ENCODE results near the gene ZBED5. TPM values are rescaled to one million over a fixed set of nuclear protein-coding genes. Genes with fewer than 3 reads are reported as not detected.

The ZBED5 gene
- total and polyA plus RNA-seq, 11 donors = 22.5 to 49.1 (median 37.8) TPM

GRCh38 chr11:10813945-10814344 lies 43.9 kb downstream of the ZBED5 start:
- DNase-seq = no peak
- Histone ChIP-seq H3K4me3 (no peak overlapping the region), H3K36me3 (no peaks in the 10 kb centered on the region), H3K27me3 (no peaks in the 10 kb centered on the region), H3K27ac (no peak overlapping the region), H3K4me1 (peaks cover 0 to 9% (median 6%) of the 10 kb centered on the region in 12 donors), H3K9me3 (no peaks in the 10 kb centered on the region)
- TF ChIP-seq CTCF (IDR thresholded peaks at IDR 0.05) (no peak), POLR2A (IDR thresholded peaks at IDR 0.05) (no peak)
- intact Hi-C loops (cut with DNase I) = loop anchor here in 2 of 10 donors (5.0 kb wide), 2 partner anchors 38 to 627 kb away; no protein-coding TSS in a partner anchor
- ATAC-seq = no peak

GRCh38 chr11:10809373-10810160 lies 48.3 kb downstream of the ZBED5 start:
- no peak for TF ChIP-seq POLR2A (IDR thresholded peaks at IDR 0.05)
- no peak for TF ChIP-seq CTCF (IDR thresholded peaks at IDR 0.05)
- peak; percentile 1 to 33 (median 22) for ATAC-seq
- Histone ChIP-seq H3K4me3 (peak overlapping the region; percentile 42 to 99 (median 93)), H3K4me1 (peaks cover 15 to 38% (median 32%) of the 10 kb centered on the region in 12 donors), H3K36me3 (peaks cover 0 to 30% (median 26%) of the 10 kb centered on the region in 9 donors), H3K27ac (peak overlapping the region; percentile 94 to 100 (median 98)), H3K27me3 (no peaks in the 10 kb centered on the region), H3K9me3 (no peaks in the 10 kb centered on the region)
- intact Hi-C loops (cut with DNase I) = loop anchor here (1.0 to 10.0 kb wide), 15 partner anchors 37 to 1035 kb away; partner anchors contain the start of genes ZBED5 (in 4 of the 10), CTR9 (in 1 of the 10) and USP47 (in 1 of the 10)
- DNase-seq = peak in 3 of 5 donors; percentile 37 to 61 (median 54)
- 1 to 3% (median 2%) methylated on average over 20 to 29 of the region's 29 CpGs for WGBS, 4 donors

DNA sequence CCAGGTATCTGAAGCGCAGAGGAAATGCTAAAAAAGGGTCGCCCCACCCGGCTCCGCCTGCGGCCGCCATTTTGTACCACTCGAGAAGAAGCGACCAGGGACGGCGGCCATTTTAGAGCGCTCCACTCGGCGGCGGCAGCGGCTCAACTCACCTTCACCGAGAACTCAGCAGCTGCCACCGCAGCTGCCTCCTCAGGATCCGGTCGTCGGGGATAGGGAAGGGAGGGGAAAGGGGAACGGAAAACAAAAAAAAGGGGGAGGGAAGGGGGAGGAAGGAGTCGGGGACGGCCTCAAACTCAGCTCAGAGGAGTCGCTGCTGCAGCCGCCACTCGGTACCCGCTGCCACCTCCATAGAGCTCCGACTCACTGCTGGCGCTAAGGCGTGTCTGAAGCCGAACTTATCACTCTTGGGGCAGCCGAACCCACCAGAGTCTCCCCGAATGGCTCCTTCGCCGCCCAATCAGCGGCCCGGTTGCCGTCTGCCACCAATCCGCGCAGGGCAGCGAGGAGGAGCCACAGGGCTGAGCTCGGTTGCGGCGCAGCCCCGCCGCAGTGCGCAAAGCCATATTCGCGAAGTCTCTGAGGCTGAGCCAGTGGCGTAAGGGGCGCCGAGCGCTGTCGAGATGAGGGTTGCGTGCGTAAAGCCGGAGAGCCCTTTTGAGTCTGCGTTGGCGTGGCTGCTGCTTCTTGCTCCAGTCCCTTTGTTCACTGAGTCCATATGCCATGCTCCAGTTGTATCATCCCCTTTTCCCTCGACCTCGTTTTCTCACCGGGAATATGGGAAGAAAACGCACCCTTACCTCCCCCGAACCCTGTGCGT lies 49.1 kb downstream of the ZBED5 start, which contains the start of gene EIF4G2:
Gene EIF4G2 (minus strand): TSS at position 374 of the 820 bp plus-strand sequence.
- Histone ChIP-seq H3K4me3 (peak within 1 kb of the TSS; percentile 61 to 99 (median 93)), H3K27ac (peak within 1 kb of the TSS; percentile 94 to 100 (median 98)), H3K27me3 (no peaks in the 10 kb centered on the region), H3K4me1 (peaks cover 15 to 46% (median 40%) of the 10 kb centered on the region in 12 donors), H3K9me3 (no peaks in the 10 kb centered on the region), H3K36me3 (peaks cover 0 to 38% (median 35%) of the 10 kb centered on the region in 9 donors)
- 0 to 1% (median 0%) methylated on average over 39 to 65 of the region's 65 CpGs for WGBS, 4 donors
- ATAC-seq (peak; percentile 95 to 98 (median 98)), DNase-seq (peak; percentile 99)
- peak; percentile 82 to 99 for TF ChIP-seq POLR2A (IDR thresholded peaks at IDR 0.05)
- TF ChIP-seq CTCF (IDR thresholded peaks at IDR 0.05) = peak in 2 of 12 donors; percentile 12 to 25
- intact Hi-C loops (cut with DNase I) = loop anchor here (1.0 to 10.0 kb wide), 13 partner anchors 36 to 1036 kb away; partner anchors contain the start of genes ZBED5 (in 7 of the 10), CTR9 (in 1 of the 10) and USP47 (in 1 of the 10)

Data from heart left ventricle (tissue), 16 donors.